Activated CD8-positive, alpha-beta memory T cell treated with anti-CD3 and anti-CD28 coated beads, Interleukin-2, amount 50 U/mL, for 48 hours (primary cell): ENCODE results near the gene PACS1.
"Not testable (repeated sequence)": the region's sequence is repeated elsewhere in the genome, so short reads cannot be mapped to it uniquely, and the experiment has no call there.

Experiments used
- DNase-seq: peaks from one replicate; pipeline ENCODE4 v3.0.0-alpha.2; 2020

The PACS1 gene

GRCh38 chr11:66231561-66231960, 161.5 kb downstream of the PACS1 start:
- DNase-seq = no peak

GRCh38 chr11:66232769-66233168, 162.7 kb downstream of the PACS1 start:
- no peak for DNase-seq

GRCh38 chr11:66233301-66233700, 163.2 kb downstream of the PACS1 start:
- DNase-seq = no peak

- no peak for DNase-seq
These were observed 165.1 kb downstream of the PACS1 start for GRCh38 chr11:66235141-66235540.

- DNase-seq = no peak
These were observed 167.8 kb downstream of the PACS1 start for GRCh38 chr11:66237867-66238266.

GRCh38 chr11:66238786-66239413, 168.8 kb downstream of the PACS1 start:
- no peak for DNase-seq

GRCh38 chr11:66239511-66239910, 169.4 kb downstream of the PACS1 start:
- DNase-seq = no peak

GRCh38 chr11:66239998-66240780, 170.1 kb downstream of the PACS1 start:
- no peak for DNase-seq

- DNase-seq = no peak
These were observed 170.7 kb downstream of the PACS1 start for GRCh38 chr11:66240781-66241136.

GRCh38 chr11:66242095-66242765, 172.2 kb downstream of the PACS1 start:
- no peak for DNase-seq

- DNase-seq = no peak
These were observed 173.9 kb downstream of the PACS1 start for GRCh38 chr11:66243782-66244535.

GRCh38 chr11:66247295-66247694, 177.2 kb downstream of the PACS1 start:
- no peak for DNase-seq

GRCh38 chr11:66247801-66248200, 177.7 kb downstream of the PACS1 start:
- DNase-seq = no peak

GRCh38 chr11:66248903-66249302, 178.8 kb downstream of the PACS1 start:
- DNase-seq = no peak

- DNase-seq = no peak
These were observed 181.7 kb downstream of the PACS1 start for GRCh38 chr11:66251809-66252208.

- DNase-seq = not testable (repeated sequence)
These were observed 183.0 kb downstream of the PACS1 start for GRCh38 chr11:66253081-66253480.

GRCh38 chr11:66258473-66258893, 188.4 kb downstream of the PACS1 start:
- DNase-seq = no peak

- no peak for DNase-seq
These were observed 189.2 kb downstream of the PACS1 start for GRCh38 chr11:66259225-66259624.

- no peak for DNase-seq
These were observed 189.9 kb downstream of the PACS1 start for GRCh38 chr11:66259956-66260355.

GRCh38 chr11:66261578-66261977, 191.5 kb downstream of the PACS1 start:
- no peak for DNase-seq

GRCh38 chr11:66262191-66262590, 192.1 kb downstream of the PACS1 start:
- DNase-seq = no peak

GRCh38 chr11:66262696-66263095, 192.6 kb downstream of the PACS1 start:
- DNase-seq = no peak

- DNase-seq = no peak
These were observed 193.2 kb downstream of the PACS1 start for GRCh38 chr11:66263231-66263630.
